Neural progenitor cell (in vitro differentiated cells): ENCODE results near the gene MFAP3L. TPM values are rescaled to one million over a fixed set of nuclear protein-coding genes. Genes with fewer than 3 reads are reported as not detected.
A peak's percentile ranks its signal among the peaks of the same experiment; 100 is the strongest.

Experiments used
- DNase-seq: peaks from one replicate; pipeline ENCODE4 v3.0.0-alpha.2; 2016; ENCODE audit warnings: low spot score
- H2AFZ ChIP-seq: fragments of 200-600 bp; sonication (generic); replicated peaks from 2 replicates; pipeline ENCODE4 v1.6.1; 2016; ENCODE audit warnings: antibody characterized with exemption
- H3F3A ChIP-seq: fragments of 200-600 bp; sonication (generic); 2 replicates; pipeline ENCODE4 v1.6.1; 2016; ENCODE audit warnings: antibody characterized with exemption, low read depth
- H3K27ac ChIP-seq: fragments of 200-600 bp; sonication (generic); 2 replicates; pipeline ENCODE4 v1.5.1; 2016; ENCODE audit warnings: mild to moderate bottlenecking
- H3K27me3 ChIP-seq: fragments of 200-600 bp; sonication (generic); 2 replicates; pipeline ENCODE4 v1.6.1; 2016; ENCODE audit warnings: mild to moderate bottlenecking, moderate library complexity
- H3K36me3 ChIP-seq: fragments of 200-600 bp; sonication (generic); 2 replicates; pipeline ENCODE4 v1.5.1; 2016
- H3K4me1 ChIP-seq: fragments of 200-600 bp; sonication (generic); 2 replicates; pipeline ENCODE4 v1.6.1; 2016; ENCODE audit warnings: mixed run types
- H3K4me2 ChIP-seq: fragments of 200-600 bp; sonication (generic); 2 replicates; pipeline ENCODE4 v1.6.1; 2016
- H3K4me3 ChIP-seq: fragments of 200-600 bp; sonication (generic); 2 replicates; pipeline ENCODE4 v1.5.1; 2016
- H3K79me2 ChIP-seq: fragments of 200-600 bp; sonication (generic); 2 replicates; pipeline ENCODE4 v1.6.1; 2016; ENCODE audit warnings: low read depth
- H3K9ac ChIP-seq: fragments of 200-600 bp; sonication (generic); 2 replicates; pipeline ENCODE4 v1.6.1; 2016
- H3K9me3 ChIP-seq: fragments of 200-600 bp; sonication (generic); 2 replicates; pipeline ENCODE4 v1.5.1; 2016; ENCODE audit warnings: low read depth
- H4K20me1 ChIP-seq: fragments of 200-600 bp; sonication (generic); 2 replicates; pipeline ENCODE4 v1.6.1; 2016; ENCODE audit warnings: low read depth
- H3K27ac Mint-ChIP-seq: 3 replicates; pipeline ENCODE4 v1.8.0; 2021; ENCODE audit warnings: mixed read lengths
- H3K27me3 Mint-ChIP-seq: 2 replicates; pipeline ENCODE4 v1.8.0; 2022; ENCODE audit warnings: low read depth, mild to moderate bottlenecking, inconsistent platforms, moderate library complexity, mixed read lengths; ENCODE audit not compliant: insufficient read depth
- H3K36me3 Mint-ChIP-seq: 3 replicates; pipeline ENCODE4 v1.8.0; 2021; ENCODE audit warnings: mixed read lengths
- H3K4me1 Mint-ChIP-seq: 3 replicates; pipeline ENCODE4 v1.8.0; 2021; ENCODE audit warnings: mixed read lengths
- H3K4me3 Mint-ChIP-seq: 3 replicates; pipeline ENCODE4 v1.8.0; 2021; ENCODE audit warnings: mild to moderate bottlenecking, moderate library complexity, mixed read lengths
- H3K9me3 Mint-ChIP-seq: 3 replicates; pipeline ENCODE4 v1.8.0; 2020; ENCODE audit warnings: mixed read lengths
- EZH2 ChIP-seq: fragments of 200-600 bp; sonication (generic); IDR thresholded peaks from 2 replicates; pipeline ENCODE4 v1.6.1; 2017; ENCODE audit warnings: antibody characterized with exemption, mild to moderate bottlenecking, moderate library complexity
- EZH2phosphoT487 ChIP-seq: fragments of 200-600 bp; sonication (generic); IDR thresholded peaks from 2 replicates; pipeline ENCODE4 v1.6.1; 2017; ENCODE audit warnings: antibody characterized with exemption
- total RNA-seq: library from RNA; depleted of rRNA; stranded (reverse); fragments of >200 nt; gene quantifications from 2 replicates; pipeline ENCODE4 v1.2.3, GENCODE V29; 2015; ENCODE audit warnings: low replicate concordance
- TF ChIP-seq, protein P1 (sequence below): fragments of 200-600 bp; sonication (generic); IDR thresholded peaks from 2 replicates; pipeline ENCODE4 v1.5.1; 2017; ENCODE audit warnings: antibody characterized with exemption, mild to moderate bottlenecking

The MFAP3L gene
- total RNA-seq, 1 donor from 2014 or later, result 30.7 TPM

DNA sequence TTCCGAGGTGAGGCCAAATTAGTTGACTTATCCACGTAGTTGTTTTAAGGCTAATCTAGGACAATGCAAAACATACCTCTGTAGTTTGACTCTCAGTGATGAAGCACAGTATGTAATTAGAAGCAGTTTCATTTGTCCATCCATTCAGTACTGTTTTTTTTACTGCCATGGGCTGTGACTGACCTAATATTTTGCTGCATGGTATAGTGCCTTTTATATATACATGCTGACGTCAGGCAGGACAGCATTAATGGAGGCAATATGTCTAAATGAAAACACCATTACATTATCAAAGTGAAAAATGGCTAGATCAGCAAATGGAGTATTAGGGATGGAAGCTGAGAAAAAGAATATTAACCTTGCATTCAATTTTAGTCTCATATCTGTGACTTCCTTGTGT, 66.9 kb downstream of the MFAP3L start:
- Mint-ChIP-seq H3K36me3 (no peaks in the 10 kb centered on the region), H3K4me3 (no peak overlapping the region), H3K9me3 (peaks cover 3% of the 10 kb centered on the region), H3K4me1 (peaks cover 19% of the 10 kb centered on the region), H3K27ac (no peak overlapping the region), H3K27me3 (peaks cover 2% of the 10 kb centered on the region)
- Histone ChIP-seq H3K9ac (no peak overlapping the region), H3K36me3 (no peaks in the 10 kb centered on the region), H3F3A (peaks cover 11% of the 10 kb centered on the region), H4K20me1 (no peaks in the 10 kb centered on the region), H2AFZ (no peak overlapping the region), H3K4me3 (no peak overlapping the region), H3K4me1 (peaks cover 26% of the 10 kb centered on the region), H3K4me2 (no peak overlapping the region), H3K9me3 (no peaks in the 10 kb centered on the region), H3K27me3 (no peaks in the 10 kb centered on the region), H3K27ac (no peak overlapping the region), H3K79me2 (no peaks in the 10 kb centered on the region)
- DNase-seq, result no peak
- TF ChIP-seq, protein P1, sequence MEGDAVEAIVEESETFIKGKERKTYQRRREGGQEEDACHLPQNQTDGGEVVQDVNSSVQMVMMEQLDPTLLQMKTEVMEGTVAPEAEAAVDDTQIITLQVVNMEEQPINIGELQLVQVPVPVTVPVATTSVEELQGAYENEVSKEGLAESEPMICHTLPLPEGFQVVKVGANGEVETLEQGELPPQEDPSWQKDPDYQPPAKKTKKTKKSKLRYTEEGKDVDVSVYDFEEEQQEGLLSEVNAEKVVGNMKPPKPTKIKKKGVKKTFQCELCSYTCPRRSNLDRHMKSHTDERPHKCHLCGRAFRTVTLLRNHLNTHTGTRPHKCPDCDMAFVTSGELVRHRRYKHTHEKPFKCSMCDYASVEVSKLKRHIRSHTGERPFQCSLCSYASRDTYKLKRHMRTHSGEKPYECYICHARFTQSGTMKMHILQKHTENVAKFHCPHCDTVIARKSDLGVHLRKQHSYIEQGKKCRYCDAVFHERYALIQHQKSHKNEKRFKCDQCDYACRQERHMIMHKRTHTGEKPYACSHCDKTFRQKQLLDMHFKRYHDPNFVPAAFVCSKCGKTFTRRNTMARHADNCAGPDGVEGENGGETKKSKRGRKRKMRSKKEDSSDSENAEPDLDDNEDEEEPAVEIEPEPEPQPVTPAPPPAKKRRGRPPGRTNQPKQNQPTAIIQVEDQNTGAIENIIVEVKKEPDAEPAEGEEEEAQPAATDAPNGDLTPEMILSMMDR, result no peak
- TF ChIP-seq EZH2 (no peak), EZH2phosphoT487 (no peak)

DNA sequence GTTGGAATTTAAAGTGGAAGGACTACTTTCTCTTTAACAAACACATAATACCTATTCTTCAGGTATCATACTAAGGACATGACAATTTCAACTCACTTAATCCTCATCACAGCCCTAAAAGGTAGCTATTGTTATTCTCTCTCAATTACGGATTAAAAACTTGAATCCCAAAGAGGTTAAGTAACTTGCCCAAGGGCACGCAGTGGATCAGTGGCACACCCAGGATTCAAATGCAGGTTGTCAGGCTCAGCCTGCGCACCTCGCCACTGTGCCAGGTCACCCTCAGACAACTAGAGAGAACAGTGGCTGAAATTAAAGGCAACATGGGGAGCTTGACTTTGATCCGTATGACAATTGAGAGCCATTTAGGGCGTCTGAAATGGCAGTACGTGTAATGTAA, 67.6 kb downstream of the MFAP3L start:
- Histone ChIP-seq H3F3A (peaks cover 11% of the 10 kb centered on the region), H4K20me1 (no peaks in the 10 kb centered on the region), H3K4me1 (peaks cover 26% of the 10 kb centered on the region), H3K9me3 (no peaks in the 10 kb centered on the region), H3K79me2 (no peaks in the 10 kb centered on the region), H2AFZ (no peak overlapping the region), H3K36me3 (no peaks in the 10 kb centered on the region), H3K9ac (no peak overlapping the region), H3K27me3 (no peaks in the 10 kb centered on the region), H3K4me2 (no peak overlapping the region), H3K4me3 (no peak overlapping the region), H3K27ac (no peak overlapping the region)
- peaks cover 19% of the 10 kb centered on the region for H3K4me1 Mint-ChIP-seq
- H3K4me3 Mint-ChIP-seq, result no peak overlapping the region
- no peak for DNase-seq
- peaks cover 3% of the 10 kb centered on the region for H3K9me3 Mint-ChIP-seq
- no peaks in the 10 kb centered on the region for H3K36me3 Mint-ChIP-seq
- peaks cover 2% of the 10 kb centered on the region for H3K27me3 Mint-ChIP-seq
- no peak overlapping the region for H3K27ac Mint-ChIP-seq
- TF ChIP-seq EZH2phosphoT487 (no peak), EZH2 (no peak)
- TF ChIP-seq, protein P1, result no peak

DNA sequence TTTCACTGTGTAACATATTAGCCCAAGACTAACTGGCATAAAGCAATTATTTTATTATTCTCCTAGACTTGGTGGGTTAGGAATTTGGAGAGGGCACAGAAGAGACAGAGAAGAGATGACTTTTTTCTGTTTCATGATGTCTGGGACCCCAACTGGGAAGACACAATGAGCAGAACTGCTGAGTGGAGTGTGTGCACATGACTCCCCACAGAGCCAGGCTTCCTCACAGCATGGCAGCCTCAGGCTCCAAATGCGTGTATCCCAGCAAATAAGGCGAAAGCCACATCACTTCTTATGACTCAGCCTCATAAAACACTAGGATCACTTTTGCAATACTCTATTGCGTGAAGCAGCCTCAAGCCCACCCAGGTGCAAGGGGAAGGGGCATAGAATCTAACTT, 68.4 kb downstream of the MFAP3L start:
- H3K27me3 ChIP-seq, result no peaks in the 10 kb centered on the region
- TF ChIP-seq EZH2, result no peak
- H3K4me3 Mint-ChIP-seq, result peak overlapping the region; percentile 12
- peaks cover 2% of the 10 kb centered on the region for H3K27me3 Mint-ChIP-seq
- H3K79me2 ChIP-seq, result no peaks in the 10 kb centered on the region
- H4K20me1 ChIP-seq, result no peaks in the 10 kb centered on the region
- H3K9ac ChIP-seq, result no peak overlapping the region
- H3K27ac Mint-ChIP-seq, result no peak overlapping the region
- H3K4me1 ChIP-seq, result peaks cover 26% of the 10 kb centered on the region
- no peak overlapping the region for H2AFZ ChIP-seq
- H3K9me3 ChIP-seq, result no peaks in the 10 kb centered on the region
- H3K4me1 Mint-ChIP-seq, result peaks cover 19% of the 10 kb centered on the region
- peak overlapping the region; percentile 57 for H3K4me2 ChIP-seq
- peaks cover 11% of the 10 kb centered on the region for H3F3A ChIP-seq
- peak; percentile 56 for DNase-seq
- no peaks in the 10 kb centered on the region for H3K36me3 Mint-ChIP-seq
- H3K36me3 ChIP-seq, result no peaks in the 10 kb centered on the region
- no peak overlapping the region for H3K27ac ChIP-seq
- no peak overlapping the region for H3K4me3 ChIP-seq
- H3K9me3 Mint-ChIP-seq, result peaks cover 3% of the 10 kb centered on the region

DNA sequence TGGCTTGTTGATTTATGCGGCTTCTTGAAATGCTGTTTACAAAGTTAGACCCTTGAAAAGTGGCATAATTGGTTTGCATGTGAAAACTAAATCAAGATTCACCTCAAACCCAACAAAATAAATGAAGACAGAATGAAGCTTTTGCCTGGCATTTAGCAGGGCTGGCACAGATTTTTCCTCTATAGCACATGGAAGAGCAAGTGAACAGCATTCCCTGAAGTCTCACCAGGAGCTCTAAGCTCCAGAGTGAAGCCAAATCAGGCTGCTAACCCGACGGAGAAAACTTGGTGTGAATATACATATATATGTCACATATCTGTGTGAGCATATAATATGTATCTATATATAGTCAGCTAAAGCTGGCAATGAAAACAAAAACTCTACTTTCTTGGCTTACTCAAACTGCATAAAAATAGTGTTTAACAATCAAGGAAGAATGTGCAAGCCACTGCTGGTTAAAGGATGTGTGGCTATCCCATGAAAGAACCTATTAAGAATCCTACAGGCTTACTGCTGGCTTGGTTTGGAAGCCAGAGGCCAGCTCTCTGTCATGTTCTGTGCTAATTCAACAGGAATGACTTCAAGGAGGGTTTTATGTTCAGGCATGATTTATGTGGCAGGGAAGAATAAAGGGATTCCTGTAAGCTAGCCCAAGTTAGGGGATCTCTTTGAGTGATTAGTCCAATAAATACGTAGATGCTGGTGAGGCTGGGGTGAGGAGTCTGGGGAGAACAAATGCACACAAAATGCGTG, 69.9 kb downstream of the MFAP3L start:
- Histone ChIP-seq H3K79me2 (no peaks in the 10 kb centered on the region), H3K27ac (no peak overlapping the region), H3K4me2 (no peak overlapping the region), H3F3A (peaks cover 11% of the 10 kb centered on the region), H3K4me3 (no peak overlapping the region), H4K20me1 (no peaks in the 10 kb centered on the region), H3K9me3 (no peaks in the 10 kb centered on the region), H3K9ac (no peak overlapping the region), H3K36me3 (no peaks in the 10 kb centered on the region), H3K27me3 (no peaks in the 10 kb centered on the region), H3K4me1 (peaks cover 26% of the 10 kb centered on the region), H2AFZ (peak overlapping the region; percentile 15)
- Mint-ChIP-seq H3K27me3 (peaks cover 2% of the 10 kb centered on the region), H3K4me1 (peaks cover 19% of the 10 kb centered on the region), H3K36me3 (no peaks in the 10 kb centered on the region), H3K4me3 (no peak overlapping the region), H3K27ac (peak overlapping the region; percentile 38), H3K9me3 (no peaks in the 10 kb centered on the region)
- peak; percentile 33 for DNase-seq
- TF ChIP-seq, protein P1, result no peak
- TF ChIP-seq EZH2, result no peak
- TF ChIP-seq EZH2phosphoT487, result no peak
